Measurements from ENCODE around the gene RNASE1.
"Not testable (repeated sequence)": the region's sequence is repeated elsewhere in the genome, so short reads cannot be mapped to it uniquely, and the experiment has no call there.

The RNASE1 gene

GRCh38 chr14:20836668-20837338 lies 34.2 kb upstream of the RNASE1 start:
- no peak for TF ChIP-seq CTCF (IDR thresholded peaks at IDR 0.05; ENCODE audit: borderline replicate concordance, insufficient read depth, low read depth, low read length)

DNA sequence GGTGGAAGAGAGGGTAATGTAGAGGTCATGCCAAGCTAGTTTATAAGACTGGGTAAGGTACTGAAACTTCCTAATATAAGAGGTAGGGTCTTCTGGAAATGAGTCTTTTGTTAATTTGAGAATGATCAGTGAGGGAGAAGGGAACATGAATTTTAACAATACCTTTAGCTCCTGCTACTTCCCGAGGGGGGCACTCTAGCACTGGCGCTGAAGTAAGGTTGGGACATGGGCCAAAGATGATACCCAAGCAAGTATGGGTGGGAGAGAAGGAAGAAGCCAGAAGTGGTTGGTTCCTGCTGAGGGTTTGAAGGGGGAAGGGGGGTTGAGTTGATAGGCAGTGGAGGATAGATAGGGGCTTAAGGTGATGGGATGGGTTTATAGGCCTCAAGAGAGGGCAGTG lies 32.3 kb upstream of the RNASE1 start:
- H3K4me3 ChIP-seq (ENCODE audit: low read depth, low read length): no peak overlapping the region
- TF ChIP-seq CTCF (IDR thresholded peaks at IDR 0.05; ENCODE audit: borderline replicate concordance, insufficient read depth, low read depth, low read length): no peak

More at GRCh38 chr14:20836668-20837338, 34.2 kb upstream of the RNASE1 start:
- H3K4me3 ChIP-seq (ENCODE audit: low read depth, low read length): no peak overlapping the region

DNA sequence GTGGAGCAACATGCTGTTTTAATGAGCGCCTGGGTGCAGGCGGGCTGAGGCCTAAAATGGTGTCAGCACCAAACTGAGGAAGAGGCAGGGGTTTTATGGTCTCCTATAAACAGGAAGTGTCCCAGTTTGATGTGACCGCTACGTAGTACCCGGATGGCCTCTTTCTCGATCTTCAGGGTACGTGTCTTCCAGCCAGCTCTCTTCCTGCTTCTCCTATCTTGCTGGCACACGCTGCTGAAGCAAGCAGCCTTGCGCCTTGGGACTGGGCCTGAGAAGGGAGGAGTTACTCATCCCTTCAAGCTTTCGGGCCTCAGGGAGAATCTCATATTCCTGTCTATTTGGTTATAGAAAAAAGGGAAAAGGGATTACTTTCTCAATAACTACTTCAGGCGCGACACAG lies 28.2 kb upstream of the RNASE1 start:
- TF ChIP-seq CTCF (IDR thresholded peaks at IDR 0.05; ENCODE audit: borderline replicate concordance, insufficient read depth, low read depth, low read length): no peak
- H3K4me3 ChIP-seq (ENCODE audit: low read depth, low read length): no peak overlapping the region

DNA sequence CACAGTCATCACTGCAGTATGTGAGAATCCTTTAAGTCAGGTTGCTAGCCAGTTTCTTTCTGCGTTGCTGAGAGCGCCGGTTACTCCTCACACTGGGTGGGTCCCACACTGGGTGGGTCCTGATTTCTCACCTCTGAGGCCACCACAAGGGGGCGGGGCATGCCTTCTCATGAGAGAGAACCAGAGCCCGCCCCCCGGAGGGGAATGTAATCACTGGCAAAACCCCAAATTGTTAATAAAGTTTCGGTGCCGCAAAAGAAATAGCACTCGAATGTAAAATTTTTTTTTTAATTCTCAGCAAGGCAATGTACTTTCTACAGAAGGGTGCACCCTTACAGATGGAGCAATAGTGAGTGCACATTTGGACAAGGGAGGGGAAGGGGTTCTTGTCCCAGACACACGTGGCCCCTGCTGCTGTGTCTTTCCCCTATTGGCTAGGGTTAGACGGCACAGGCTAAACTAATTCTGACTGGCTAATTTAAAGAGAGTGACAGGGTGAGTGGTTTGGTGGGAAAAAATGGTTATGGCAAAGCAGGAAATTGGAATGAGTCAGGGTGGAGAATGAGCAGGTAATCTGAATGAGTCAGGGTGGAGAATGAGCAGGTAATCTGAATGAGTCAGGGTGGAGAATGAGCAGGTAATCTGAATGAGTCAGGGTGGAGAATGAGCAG lies 25.5 kb upstream of the RNASE1 start:
- H3K4me3 ChIP-seq (ENCODE audit: low read depth, low read length): not testable (repeated sequence)

DNA sequence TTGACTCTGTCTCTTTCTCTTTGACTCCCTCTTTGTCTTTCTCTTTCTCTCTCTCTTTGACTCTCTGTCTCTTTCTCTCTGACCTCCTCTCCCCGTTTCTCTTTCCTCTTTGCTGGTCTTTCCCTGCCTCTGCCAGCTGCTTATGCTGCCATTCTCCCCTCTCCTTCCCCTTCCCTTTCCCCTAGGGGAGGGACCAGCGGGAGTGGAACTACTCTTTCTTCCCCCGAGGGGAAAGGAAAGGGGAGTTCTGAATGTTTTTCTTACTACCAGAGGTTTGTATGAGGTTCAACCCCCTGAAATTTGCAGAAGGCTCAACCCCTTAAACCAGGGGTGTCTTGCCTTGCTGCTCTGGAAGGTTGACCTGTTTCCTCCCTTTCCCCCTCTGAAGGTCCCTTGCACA lies 24.7 kb upstream of the RNASE1 start:
- TF ChIP-seq CTCF (IDR thresholded peaks at IDR 0.05; ENCODE audit: borderline replicate concordance, insufficient read depth, low read depth, low read length): no peak
- no peak overlapping the region for H3K4me3 ChIP-seq (ENCODE audit: low read depth, low read length)

DNA sequence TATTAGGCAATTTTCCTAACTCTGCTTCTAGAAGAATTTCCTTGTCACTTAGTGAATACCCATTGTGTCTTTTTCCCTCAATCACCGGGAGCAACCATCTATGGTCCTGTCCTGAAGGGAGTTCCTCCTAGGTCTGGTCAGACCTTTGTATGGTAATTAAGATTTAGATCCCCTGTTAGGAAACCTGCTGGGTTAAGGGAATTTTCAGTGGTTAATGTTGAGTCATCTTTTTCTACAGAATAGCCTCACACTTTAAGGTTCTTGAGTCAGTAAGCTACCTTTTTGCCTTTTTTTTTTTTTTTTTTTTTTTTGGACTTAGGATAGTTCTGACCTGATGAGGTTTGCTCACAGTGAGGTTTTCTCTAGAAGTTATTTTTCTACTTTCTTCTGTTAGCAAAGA lies 24.0 kb upstream of the RNASE1 start:
- H3K4me3 ChIP-seq (ENCODE audit: low read depth, low read length): not testable (repeated sequence)

DNA sequence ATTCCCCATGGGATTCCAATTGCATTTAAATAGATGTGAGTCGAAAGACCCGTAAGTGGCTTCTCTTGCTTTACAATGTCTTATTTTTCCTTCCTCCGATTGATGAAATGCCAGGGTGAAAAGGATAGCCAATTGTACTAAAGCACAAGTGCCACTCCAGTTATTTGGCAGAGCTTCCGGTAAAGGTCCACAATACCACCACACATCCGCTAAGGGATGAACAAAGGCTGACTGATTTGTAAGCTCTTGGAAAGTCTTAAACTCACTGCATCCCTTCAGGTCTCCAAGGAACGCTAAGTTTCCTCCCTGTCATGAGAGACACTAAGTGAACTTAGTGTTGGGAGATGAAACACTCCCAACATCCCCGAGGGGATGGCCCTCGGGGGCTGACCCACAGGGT lies 21.2 kb upstream of the RNASE1 start:
- no peak for TF ChIP-seq CTCF (IDR thresholded peaks at IDR 0.05; ENCODE audit: borderline replicate concordance, insufficient read depth, low read depth, low read length)
- no peak overlapping the region for H3K4me3 ChIP-seq (ENCODE audit: low read depth, low read length)

GRCh38 chr14:20821521-20822108 lies 19.0 kb upstream of the RNASE1 start:
- H3K4me3 ChIP-seq (ENCODE audit: low read depth, low read length): not testable (repeated sequence)

All from GM12875 (cell line).